Ascending aorta (tissue), 2 donors: ENCODE results near the gene GTPBP1. TPM values are rescaled to one million over a fixed set of nuclear protein-coding genes. Genes with fewer than 3 reads are reported as not detected.

Experiments used
- DNase-seq, 2 donors: peaks; one replicate each; pipeline ENCODE4 v3.0.0-alpha.2; 2019; ENCODE audit warnings: low spot score in 2 of 2
- H3K27ac ChIP-seq, 2 donors: fragments of 200-600 bp; sonication (generic); one replicate each; pipeline ENCODE4 v1.5.1; 2016 to 2017; ENCODE audit warnings: mild to moderate bottlenecking in 1 of 2
- H3K27me3 ChIP-seq: fragments of 200-600 bp; sonication (generic); one replicate; pipeline ENCODE4 v1.5.1; 2017
- H3K36me3 ChIP-seq, 2 donors: fragments of 200-600 bp; sonication (generic); one replicate each; pipeline ENCODE4 v1.5.1; 2016
- H3K4me1 ChIP-seq, 2 donors: fragments of 200-600 bp; sonication (generic); one replicate each; pipeline ENCODE4 v1.5.1; 2016 to 2017; ENCODE audit warnings: mild to moderate bottlenecking in 1 of 2
- H3K4me3 ChIP-seq, 2 donors: fragments of 200-600 bp; sonication (generic); one replicate each; pipeline ENCODE4 v1.5.1; 2016 to 2017; ENCODE audit warnings: mild to moderate bottlenecking in 1 of 2
- H3K9me3 ChIP-seq, 2 donors: fragments of 200-600 bp; sonication (generic); one replicate each; pipeline ENCODE4 v1.5.1; 2016
- intact Hi-C: fragments of 100-400 bp; cut with DNase I; formaldehyde crosslinking; loops from one replicate; pipeline ENCODE4 v1.15.1; 2023
- total RNA-seq: library from RNA; depleted of rRNA; stranded (reverse); fragments of >200 nt; gene quantifications from one replicate; pipeline ENCODE4 v1.1.0, GENCODE V29; 2016
- TF ChIP-seq, protein P1 (sequence below), 3 experiments: fragments of 200-600 bp in 2 of 3; fragments of 450-650 bp in 1 of 3; sonication (generic) in 2 of 3; IDR thresholded peaks; one replicate each; pipeline ENCODE4 v1.5.1; 2016 to 2019; ENCODE audit warnings: antibody characterized with exemption in 3 of 3, mild to moderate bottlenecking in 1 of 3, moderate library complexity in 1 of 3

The GTPBP1 gene
- total RNA-seq, 1 donor from 2014 or later: 89.5 TPM

DNA sequence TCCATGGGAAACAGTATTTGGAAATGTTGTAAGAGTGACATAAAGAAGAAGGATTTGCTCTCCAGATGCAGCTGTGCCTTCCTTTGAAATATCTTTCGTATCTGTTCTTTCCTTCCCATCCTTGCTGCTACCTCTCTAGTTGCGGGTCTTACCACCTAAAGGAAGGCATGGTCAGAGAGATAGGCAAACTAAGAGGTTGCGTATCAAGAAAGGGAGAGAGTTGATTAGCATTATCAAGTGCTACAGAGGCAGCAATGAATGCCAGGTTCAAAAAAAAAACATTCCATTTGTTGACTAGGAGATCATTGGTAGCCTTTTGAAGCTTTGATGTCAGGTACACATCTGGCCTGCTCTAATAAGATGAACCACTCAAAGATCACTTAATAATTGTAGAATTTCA, 4.6 kb downstream of the GTPBP1 start:
- no peak for DNase-seq
- no peaks in the 10 kb centered on the region for H3K27me3 ChIP-seq
- H3K9me3 ChIP-seq: no peaks in the 10 kb centered on the region
- H3K4me1 ChIP-seq: peaks cover 6 to 17% of the 10 kb centered on the region in 2 donors
- no peak overlapping the region for H3K27ac ChIP-seq
- H3K36me3 ChIP-seq: peaks cover 5 to 7% of the 10 kb centered on the region in 2 donors
- TF ChIP-seq, protein P1, sequence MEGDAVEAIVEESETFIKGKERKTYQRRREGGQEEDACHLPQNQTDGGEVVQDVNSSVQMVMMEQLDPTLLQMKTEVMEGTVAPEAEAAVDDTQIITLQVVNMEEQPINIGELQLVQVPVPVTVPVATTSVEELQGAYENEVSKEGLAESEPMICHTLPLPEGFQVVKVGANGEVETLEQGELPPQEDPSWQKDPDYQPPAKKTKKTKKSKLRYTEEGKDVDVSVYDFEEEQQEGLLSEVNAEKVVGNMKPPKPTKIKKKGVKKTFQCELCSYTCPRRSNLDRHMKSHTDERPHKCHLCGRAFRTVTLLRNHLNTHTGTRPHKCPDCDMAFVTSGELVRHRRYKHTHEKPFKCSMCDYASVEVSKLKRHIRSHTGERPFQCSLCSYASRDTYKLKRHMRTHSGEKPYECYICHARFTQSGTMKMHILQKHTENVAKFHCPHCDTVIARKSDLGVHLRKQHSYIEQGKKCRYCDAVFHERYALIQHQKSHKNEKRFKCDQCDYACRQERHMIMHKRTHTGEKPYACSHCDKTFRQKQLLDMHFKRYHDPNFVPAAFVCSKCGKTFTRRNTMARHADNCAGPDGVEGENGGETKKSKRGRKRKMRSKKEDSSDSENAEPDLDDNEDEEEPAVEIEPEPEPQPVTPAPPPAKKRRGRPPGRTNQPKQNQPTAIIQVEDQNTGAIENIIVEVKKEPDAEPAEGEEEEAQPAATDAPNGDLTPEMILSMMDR (IDR thresholded peaks at IDR 0.05): no peak
- H3K4me3 ChIP-seq: no peak overlapping the region
- intact Hi-C loops: no loop called here

DNA sequence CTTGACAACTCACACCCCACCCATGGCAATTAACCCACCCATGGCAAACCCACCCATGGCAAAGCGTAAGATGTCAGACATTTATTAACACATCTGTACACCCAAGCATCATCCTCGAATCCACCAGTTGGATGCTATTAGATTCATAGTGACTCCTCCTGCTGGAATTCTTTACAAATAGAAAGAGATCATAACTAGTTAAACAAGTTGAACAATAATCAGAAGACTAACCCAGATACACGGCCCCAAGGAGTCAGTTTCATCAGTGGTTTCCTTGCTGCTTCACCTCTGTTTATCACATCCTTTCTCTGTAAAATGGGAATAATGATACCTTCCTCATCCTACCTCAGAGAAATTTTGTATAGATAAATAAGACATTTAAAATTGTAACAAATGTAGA, 5.1 kb downstream of the GTPBP1 start:
- Histone ChIP-seq H3K4me1 (peaks cover 6 to 17% of the 10 kb centered on the region in 2 donors), H3K36me3 (peaks cover 5 to 11% of the 10 kb centered on the region in 2 donors), H3K27ac (no peak overlapping the region), H3K9me3 (no peaks in the 10 kb centered on the region), H3K27me3 (no peaks in the 10 kb centered on the region), H3K4me3 (no peak overlapping the region)
- TF ChIP-seq, protein P1 (IDR thresholded peaks at IDR 0.05): no peak
- intact Hi-C loops: no loop called here
- DNase-seq: no peak

DNA sequence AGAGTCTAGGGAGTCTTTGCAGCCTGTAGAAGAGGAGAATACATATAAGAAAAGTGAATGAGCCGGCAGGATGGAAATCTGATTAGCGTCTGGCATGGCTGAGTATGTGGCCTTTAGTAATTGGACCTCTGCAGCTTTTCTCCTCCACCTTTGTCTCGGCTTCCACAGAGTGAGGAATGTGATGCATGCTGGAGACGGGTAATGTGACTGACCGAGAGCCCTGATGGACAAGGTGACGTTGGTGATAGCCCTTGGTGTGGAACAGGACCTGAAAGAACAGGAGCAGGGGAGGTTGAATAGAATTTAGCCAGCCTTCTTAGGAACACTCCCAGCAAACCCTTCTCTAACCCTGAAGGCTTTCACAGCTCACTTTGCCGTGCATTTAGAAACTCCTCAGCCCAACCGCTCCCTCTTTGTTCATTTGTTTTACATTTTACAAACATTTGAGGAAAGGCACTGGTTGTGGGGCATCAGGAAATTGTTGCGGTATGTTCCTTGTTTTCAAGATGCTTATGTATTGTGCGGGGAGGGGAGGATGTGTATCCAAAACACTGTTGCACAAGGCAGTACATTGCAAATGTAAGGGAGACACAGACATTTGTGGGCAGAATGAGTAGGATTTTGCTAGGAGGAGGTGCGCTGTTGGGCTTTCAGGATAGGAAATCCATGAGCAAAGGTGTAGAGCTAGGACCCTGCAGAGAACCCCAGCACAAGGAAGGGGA, 6.9 kb downstream of the GTPBP1 start:
- no peak overlapping the region for H3K4me3 ChIP-seq
- H3K9me3 ChIP-seq: no peaks in the 10 kb centered on the region
- H3K27ac ChIP-seq: no peak overlapping the region
- H3K27me3 ChIP-seq: no peaks in the 10 kb centered on the region
- peaks cover 0 to 10% of the 10 kb centered on the region in 2 donors for H3K4me1 ChIP-seq
- no peak for DNase-seq
- peaks cover 5 to 29% of the 10 kb centered on the region in 2 donors for H3K36me3 ChIP-seq
- intact Hi-C loops: no loop called here
- TF ChIP-seq, protein P1 (IDR thresholded peaks at IDR 0.05): no peak

DNA sequence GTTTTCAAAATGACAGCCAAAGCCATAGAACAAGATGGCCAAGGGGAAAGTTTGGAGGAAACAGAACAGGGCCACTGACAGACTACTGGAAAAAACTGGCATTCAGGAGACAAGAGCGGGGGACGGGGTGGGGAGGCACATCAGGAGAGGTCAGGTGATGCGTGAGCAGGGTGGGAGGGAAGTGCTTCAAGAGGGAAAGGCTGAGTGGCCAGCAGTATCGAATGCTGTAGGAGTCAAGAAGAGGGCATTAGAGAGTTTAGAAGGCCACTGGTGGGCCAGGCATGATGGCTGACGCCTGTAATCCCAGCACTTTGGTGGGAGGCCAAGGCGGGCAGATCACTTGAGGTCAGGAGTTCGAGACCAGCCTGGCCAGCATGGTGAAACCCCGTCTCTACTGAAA, 8.2 kb downstream of the GTPBP1 start:
- H3K4me1 ChIP-seq: peaks cover 0 to 10% of the 10 kb centered on the region in 2 donors
- no peaks in the 10 kb centered on the region for H3K9me3 ChIP-seq
- TF ChIP-seq, protein P1 (IDR thresholded peaks at IDR 0.05): no peak
- H3K27ac ChIP-seq: no peak overlapping the region
- no peak overlapping the region for H3K4me3 ChIP-seq
- H3K27me3 ChIP-seq: no peaks in the 10 kb centered on the region
- intact Hi-C loops: no loop called here
- DNase-seq: no peak
- H3K36me3 ChIP-seq: peaks cover 5 to 33% of the 10 kb centered on the region in 2 donors

DNA sequence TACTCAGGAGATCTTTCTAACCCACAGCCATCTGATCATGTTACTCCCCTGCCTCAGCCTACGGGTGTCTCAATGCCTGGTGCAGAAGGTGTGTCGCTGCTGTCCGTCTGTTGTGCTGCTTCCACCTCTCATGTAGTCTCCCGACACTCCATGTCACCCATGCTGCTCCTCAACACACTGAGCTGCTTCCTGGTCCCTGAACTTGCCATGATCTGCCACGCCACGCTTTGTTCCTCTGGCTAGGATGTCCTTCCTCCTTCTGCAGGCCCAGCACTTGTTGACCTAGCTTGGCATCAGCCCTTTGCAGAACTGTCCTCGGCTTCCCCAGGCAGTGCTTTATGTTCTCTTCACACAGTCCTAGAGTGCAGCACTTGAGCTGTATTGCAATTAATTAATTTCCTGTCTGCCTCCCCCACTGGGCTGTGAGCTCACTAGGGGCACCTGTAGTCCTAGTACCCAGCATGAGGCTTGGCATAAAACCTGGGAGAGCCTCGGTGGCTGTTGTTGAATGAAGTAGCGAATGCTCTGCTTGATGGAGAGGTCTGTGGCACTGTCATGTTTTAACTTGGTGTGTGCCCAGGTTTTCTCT, 9.5 kb downstream of the GTPBP1 start:
- no peak for DNase-seq
- peak overlapping the region in 1 of 2 donors; percentile 12 for H3K27ac ChIP-seq
- H3K9me3 ChIP-seq: no peaks in the 10 kb centered on the region
- H3K27me3 ChIP-seq: no peaks in the 10 kb centered on the region
- intact Hi-C loops: no loop called here
- H3K4me3 ChIP-seq: no peak overlapping the region
- TF ChIP-seq, protein P1 (IDR thresholded peaks at IDR 0.05): no peak
- H3K36me3 ChIP-seq: peaks cover 8 to 32% of the 10 kb centered on the region in 2 donors
- H3K4me1 ChIP-seq: peaks cover 0 to 14% of the 10 kb centered on the region in 2 donors
